Limb (tissue), 2 donors: Measurements from ENCODE around the gene UNC119.

ENCODE experiments used
- DNase-seq, 2 donors: peaks; one replicate each; pipeline ENCODE4 v3.0.0-alpha.2; 2016; ENCODE audit errors: extremely low spot score in 2 of 2

UNC119 gene

GRCh38 chr17:28573040-28573380 lies 20.6 kb upstream of the UNC119 start:
- no peak for DNase-seq

- DNase-seq: no peak
Observed at GRCh38 chr17:28572259-28573039, 20.0 kb upstream of the UNC119 start.

GRCh38 chr17:28571361-28572122 lies 19.1 kb upstream of the UNC119 start, which contains the start of gene PIGS:
PIGS (minus strand) TSS chr17:28571524; CDS start chr17:28571496, 28 bp downstream.
- DNase-seq: peak; percentile 91 to 93

GRCh38 chr17:28570716-28571360 lies 18.4 kb upstream of the UNC119 start:
- DNase-seq: no peak

GRCh38 chr17:28569446-28569845 lies 17.0 kb upstream of the UNC119 start:
- DNase-seq: no peak

- DNase-seq: no peak
Observed at GRCh38 chr17:28567604-28568003, 15.2 kb upstream of the UNC119 start.

- DNase-seq: no peak
Observed at GRCh38 chr17:28563475-28563874, 11.1 kb upstream of the UNC119 start.

- no peak for DNase-seq
Observed at GRCh38 chr17:28555022-28555421, 2.6 kb upstream of the UNC119 start.

- DNase-seq: no peak
Observed at GRCh38 chr17:28554565-28554964, 2.1 kb upstream of the UNC119 start.

GRCh38 chr17:28553000-28553505 lies 629 bp upstream of the UNC119 start:
- no peak for DNase-seq

GRCh38 chr17:28551421-28552175 lies 826 bp downstream of the UNC119 start:
- DNase-seq: peak in 1 of 2 donors; percentile 18

- no peak for DNase-seq
Observed at GRCh38 chr17:28550858-28551257, 1.6 kb downstream of the UNC119 start.

GRCh38 chr17:28549236-28550132 lies 2.9 kb downstream of the UNC119 start:
- DNase-seq: no peak

- DNase-seq: no peak
Observed at GRCh38 chr17:28548417-28549130, 3.9 kb downstream of the UNC119 start.

GRCh38 chr17:28547623-28548416 lies 4.6 kb downstream of the UNC119 start:
- peak; percentile 9 to 77 for DNase-seq

- no peak for DNase-seq
Observed at GRCh38 chr17:28547096-28547622, 5.3 kb downstream of the UNC119 start.

GRCh38 chr17:28545787-28546415 lies 6.5 kb downstream of the UNC119 start:
- no peak for DNase-seq

- DNase-seq: no peak
Observed at GRCh38 chr17:28545141-28545503, 7.3 kb downstream of the UNC119 start.
